HEK293 (cell line): ENCODE data around the gene KCNT1.

Experiments
- CTCF ChIA-PET: fragments of 350-600 bp; formaldehyde crosslinking; extraction: SDS; loops from one replicate; lab custom pipeline; 2021; ENCODE audit warnings: antibody characterized with exemption; lab: Yijun Ruan, JAX
- POLR2A ChIA-PET: fragments of 300-600 bp; formaldehyde crosslinking; extraction: SDS; loops from one replicate; lab custom pipeline; 2020; ENCODE audit warnings: antibody characterized with exemption, inconsistent platforms; lab: Yijun Ruan, JAX
- H3K27ac ChIP-seq: fragments of 200-500 bp; sonication (Bioruptor generic); 2 replicates; pipeline ENCODE4 v1.5.1; 2014; ENCODE audit warnings: low read depth, low read length, control low read depth, inconsistent platforms; ENCODE audit errors: extremely low read depth
- H3K36me3 ChIP-seq, 2 experiments: fragments of 200-500 bp in 1 of 2; sonication (Bioruptor generic) in 1 of 2; 1 replicate in 1 of 2; 2 replicates in 1 of 2; pipeline ENCODE4 v1.5.1; 2014 to 2017; ENCODE audit warnings: inconsistent platforms in 2 of 2, low read length in 2 of 2; ENCODE audit not compliant: control insufficient read depth in 2 of 2, insufficient read depth in 1 of 2
- H3K4me1 ChIP-seq: fragments of 200-500 bp; sonication (Bioruptor generic); 2 replicates; pipeline ENCODE4 v1.5.1; 2014; ENCODE audit warnings: mild to moderate bottlenecking, low read length, inconsistent platforms; ENCODE audit not compliant: control insufficient read depth, insufficient read depth
- H3K4me3 ChIP-seq: 2 replicates; pipeline ENCODE4 v1.5.1; 2011; ENCODE audit warnings: low read depth, mild to moderate bottlenecking, control low read depth, low read length, moderate library complexity
- H3K9me3 ChIP-seq: fragments of 200-500 bp; sonication (Bioruptor generic); 2 replicates; pipeline ENCODE4 v1.5.1; 2014; ENCODE audit warnings: low read depth, low read length, inconsistent platforms; ENCODE audit not compliant: control insufficient read depth, insufficient read depth
- BCL11A ChIP-seq: fragments of 450-650 bp; formaldehyde crosslinking; IDR thresholded peaks from 2 replicates; pipeline ENCODE4 v1.5.1; 2016; ENCODE audit warnings: low read depth, missing biosample characterization, missing genetic modification characterization
- EGR2 ChIP-seq: fragments of 450-650 bp; formaldehyde crosslinking; IDR thresholded peaks from 2 replicates; pipeline ENCODE4 v1.5.1; 2016; ENCODE audit warnings: low read depth, missing biosample characterization, missing genetic modification characterization
- GLIS2 ChIP-seq: fragments of 450-650 bp; formaldehyde crosslinking; IDR thresholded peaks from 2 replicates; pipeline ENCODE4 v1.5.1; 2016; ENCODE audit warnings: missing biosample characterization, missing genetic modification characterization
- OSR2 ChIP-seq: fragments of 450-650 bp; formaldehyde crosslinking; IDR thresholded peaks from 2 replicates; pipeline ENCODE4 v1.5.1; 2016; ENCODE audit warnings: missing biosample characterization, missing genetic modification characterization
- PRDM10 ChIP-seq: fragments of 450-650 bp; formaldehyde crosslinking; IDR thresholded peaks from 2 replicates; pipeline ENCODE4 v1.5.1; 2016; ENCODE audit warnings: missing biosample characterization, missing genetic modification characterization
- REPIN1 ChIP-seq: fragments of 450-650 bp; formaldehyde crosslinking; IDR thresholded peaks from 2 replicates; pipeline ENCODE4 v1.5.1; 2017; ENCODE audit warnings: missing biosample characterization, missing genetic modification characterization, low read depth
- SCRT1 ChIP-seq: fragments of 450-650 bp; formaldehyde crosslinking; IDR thresholded peaks from 2 replicates; pipeline ENCODE4 v1.5.1; 2016; ENCODE audit warnings: missing biosample characterization, missing genetic modification characterization, borderline replicate concordance
- ZBTB1 ChIP-seq: fragments of 450-650 bp; formaldehyde crosslinking; IDR thresholded peaks from 2 replicates; pipeline ENCODE4 v1.5.1; 2016; ENCODE audit warnings: missing biosample characterization, missing genetic modification characterization
- ZBTB48 ChIP-seq: fragments of 450-650 bp; formaldehyde crosslinking; IDR thresholded peaks from 2 replicates; pipeline ENCODE4 v1.5.1; 2016; ENCODE audit warnings: missing biosample characterization, missing genetic modification characterization
- ZBTB7A ChIP-seq: fragments of 450-650 bp; formaldehyde crosslinking; IDR thresholded peaks from 2 replicates; pipeline ENCODE4 v1.5.1; 2016; ENCODE audit warnings: low read depth, missing biosample characterization, missing genetic modification characterization
- ZIC2 ChIP-seq: fragments of 450-650 bp; formaldehyde crosslinking; IDR thresholded peaks from 2 replicates; pipeline ENCODE4 v1.5.1; 2016; ENCODE audit warnings: missing biosample characterization, missing genetic modification characterization
- ZNF138 ChIP-seq: fragments of 450-650 bp; formaldehyde crosslinking; IDR thresholded peaks from 2 replicates; pipeline ENCODE4 v1.5.1; 2016; ENCODE audit warnings: missing biosample characterization, missing genetic modification characterization, borderline replicate concordance
- ZNF174 ChIP-seq: fragments of 450-650 bp; formaldehyde crosslinking; IDR thresholded peaks from 2 replicates; pipeline ENCODE4 v1.5.0; 2017; ENCODE audit warnings: missing biosample characterization, mild to moderate bottlenecking, missing genetic modification characterization
- ZNF223 ChIP-seq: fragments of 450-650 bp; formaldehyde crosslinking; IDR thresholded peaks from 2 replicates; pipeline ENCODE4 v1.5.1; 2016; ENCODE audit warnings: missing biosample characterization, missing genetic modification characterization
- ZNF248 ChIP-seq: fragments of 450-650 bp; formaldehyde crosslinking; IDR thresholded peaks from 2 replicates; pipeline ENCODE4 v1.5.1; 2017; ENCODE audit warnings: missing biosample characterization, missing genetic modification characterization
- ZNF354C ChIP-seq: fragments of 450-650 bp; formaldehyde crosslinking; IDR thresholded peaks from 2 replicates; pipeline ENCODE4 v1.5.1; 2016; ENCODE audit warnings: missing biosample characterization, missing genetic modification characterization, low read depth, borderline replicate concordance
- ZNF37A ChIP-seq: fragments of 450-650 bp; IDR thresholded peaks from 2 replicates; pipeline ENCODE4 v1.5.1; 2018; ENCODE audit warnings: missing biosample characterization, missing genetic modification characterization
- ZNF398 ChIP-seq: fragments of 450-650 bp; formaldehyde crosslinking; IDR thresholded peaks from 2 replicates; pipeline ENCODE4 v1.5.1; 2017; ENCODE audit warnings: missing biosample characterization, missing genetic modification characterization
- ZNF501 ChIP-seq: fragments of 450-650 bp; formaldehyde crosslinking; IDR thresholded peaks from 2 replicates; pipeline ENCODE4 v1.5.1; 2016; ENCODE audit warnings: missing biosample characterization, missing genetic modification characterization
- ZNF529 ChIP-seq: fragments of 450-650 bp; formaldehyde crosslinking; IDR thresholded peaks from 2 replicates; pipeline ENCODE4 v1.5.1; 2017; ENCODE audit warnings: missing genetic modification characterization, missing biosample characterization; ENCODE audit not compliant: insufficient replicate concordance
- ZNF560 ChIP-seq: fragments of 450-650 bp; formaldehyde crosslinking; IDR thresholded peaks from 2 replicates; pipeline ENCODE4 v1.5.1; 2017; ENCODE audit warnings: missing biosample characterization, missing genetic modification characterization, borderline replicate concordance
- ZNF561 ChIP-seq: fragments of 450-650 bp; IDR thresholded peaks from 2 replicates; pipeline ENCODE4 v1.5.1; 2018; ENCODE audit warnings: missing biosample characterization, missing genetic modification characterization, borderline replicate concordance
- ZNF600 ChIP-seq: fragments of 450-650 bp; formaldehyde crosslinking; IDR thresholded peaks from 2 replicates; pipeline ENCODE4 v1.5.1; 2016; ENCODE audit warnings: missing biosample characterization, missing genetic modification characterization
- ZNF629 ChIP-seq: fragments of 450-650 bp; formaldehyde crosslinking; IDR thresholded peaks from 2 replicates; pipeline ENCODE4 v1.5.1; 2017; ENCODE audit warnings: missing biosample characterization, missing genetic modification characterization
- ZNF660 ChIP-seq: fragments of 450-650 bp; IDR thresholded peaks from 2 replicates; pipeline ENCODE4 v1.5.1; 2018; ENCODE audit warnings: missing biosample characterization, mild to moderate bottlenecking, missing genetic modification characterization
- ZNF792 ChIP-seq: fragments of 450-650 bp; formaldehyde crosslinking; IDR thresholded peaks from 2 replicates; pipeline ENCODE4 v1.5.1; 2016; ENCODE audit warnings: missing biosample characterization, missing genetic modification characterization

The KCNT1 gene

DNA sequence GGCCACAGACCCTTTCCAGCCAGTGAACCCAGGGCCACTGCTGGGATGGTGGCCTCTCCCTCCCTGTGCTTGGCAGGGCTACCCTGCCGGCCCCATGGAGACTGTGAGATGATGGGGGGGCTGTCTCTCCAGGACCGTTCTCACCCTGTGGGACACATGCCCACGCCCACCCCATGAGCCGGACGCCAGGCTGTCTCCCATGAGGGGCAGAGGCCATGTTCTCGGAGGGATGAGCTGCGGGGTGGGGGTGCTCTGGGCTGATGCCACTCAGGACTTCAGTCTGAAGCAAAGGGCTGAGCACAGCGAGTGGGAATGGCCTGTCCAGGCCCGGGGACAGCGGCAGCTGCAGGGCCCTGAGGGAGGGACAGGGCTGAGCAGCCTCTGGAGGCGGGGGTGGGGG is 88.9 kb downstream of the KCNT1 start:
- TF ChIP-seq SCRT1 (tag by site-specific recombination) (no peak), ZNF561 (tag by site-specific recombination) (no peak), ZNF629 (no peak), ZNF660 (no peak), ZNF398 (no peak), REPIN1 (tag by site-specific recombination) (no peak), ZNF792 (tag by site-specific recombination) (no peak), ZNF138 (tag by site-specific recombination) (no peak), ZBTB48 (tag by site-specific recombination) (no peak), EGR2 (no peak)
- ChIA-PET POLR2A (interaction anchor here (0.6 kb wide), 1 partner anchor 9 kb away, joined by 3 read pairs; no protein-coding TSS in a partner anchor), CTCF (no interaction called here)

GRCh38 chr9:135791431-135792267 is 89.7 kb downstream of the KCNT1 start:
- Histone ChIP-seq H3K36me3 (no peaks in the 10 kb centered on the region), H3K4me3 (no peak overlapping the region), H3K4me1 (no peaks in the 10 kb centered on the region), H3K27ac (no peak overlapping the region), H3K9me3 (no peaks in the 10 kb centered on the region)
- CTCF ChIA-PET: interaction anchor here (0.6 kb wide), 1 partner anchor 9 kb away, joined by 4 read pairs; no protein-coding TSS in a partner anchor
- TF ChIP-seq ZIC2 (tag by site-specific recombination): 0 out of 2 replicates have a peak, but pooled peaks have one; percentile 7
- TF ChIP-seq ZBTB1: no peak
- TF ChIP-seq ZNF223 (tag by site-specific recombination): no peak
- no peak for TF ChIP-seq ZNF501 (tag by site-specific recombination)
- TF ChIP-seq ZNF248 (tag by site-specific recombination): no peak
- 0 out of 2 replicates have a peak, but pooled peaks have one; percentile 28 for TF ChIP-seq GLIS2 (tag by site-specific recombination)
- TF ChIP-seq ZNF560 (tag by site-specific recombination): no peak
- TF ChIP-seq, all 188 proteins: peak for 2
- POLR2A ChIA-PET: interaction anchor here (0.6 kb wide), 1 partner anchor 8 kb away, joined by 3 read pairs; no protein-coding TSS in a partner anchor

More for the DNA sequence above, 88.9 kb downstream of the KCNT1 start:
- H3K27ac ChIP-seq: no peak overlapping the region
- H3K4me3 ChIP-seq: no peak overlapping the region
- no peaks in the 10 kb centered on the region for H3K36me3 ChIP-seq
- H3K9me3 ChIP-seq: no peaks in the 10 kb centered on the region
- no peaks in the 10 kb centered on the region for H3K4me1 ChIP-seq

- CTCF ChIA-PET: no interaction called here
- TF ChIP-seq OSR2 (tag by site-specific recombination): no peak
- TF ChIP-seq BCL11A: no peak
- TF ChIP-seq ZNF529 (tag by site-specific recombination): no peak
- TF ChIP-seq ZNF174 (tag by site-specific recombination): no peak
- no peak for TF ChIP-seq PRDM10 (tag by site-specific recombination)
- no peak for TF ChIP-seq ZNF37A
- TF ChIP-seq ZNF354C: no peak
- no peak for TF ChIP-seq ZBTB7A
- TF ChIP-seq ZNF600 (tag by site-specific recombination): no peak
Observed at GRCh38 chr9:135792268-135793128, 90.5 kb downstream of the KCNT1 start.

More at GRCh38 chr9:135792268-135793128, 90.5 kb downstream of the KCNT1 start:
- Histone ChIP-seq H3K9me3 (no peaks in the 10 kb centered on the region), H3K4me1 (no peaks in the 10 kb centered on the region), H3K36me3 (no peaks in the 10 kb centered on the region), H3K27ac (no peak overlapping the region), H3K4me3 (no peak overlapping the region)
- POLR2A ChIA-PET: no interaction called here
